SK-N-SH (cell line): Measurements from ENCODE around the gene MAPKAP1. TPM values are rescaled to one million over a fixed set of nuclear protein-coding genes. Genes with fewer than 3 reads are reported as not detected.

ENCODE experiments used
- CTCF ChIA-PET: fragments of 300-600, 350-600 bp; formaldehyde crosslinking; extraction: SDS; loops from one replicate; lab custom pipeline; 2021; lab: Yijun Ruan, JAX
- POLR2A ChIA-PET: fragments of 350-600 bp; sonication (Branson Sonifier 250); formaldehyde crosslinking; extraction: SDS; loops from one replicate; lab custom pipeline; 2020; ENCODE audit warnings: antibody characterized with exemption, inconsistent platforms; lab: Yijun Ruan, JAX
- DNase-seq: peaks from one replicate; pipeline ENCODE4 v3.0.0; 2012
- H2AFZ ChIP-seq: fragments of 200-600 bp; sonication (generic); 2 replicates; pipeline ENCODE4 v1.8.1; 2016; ENCODE audit warnings: antibody characterized with exemption, mild to moderate bottlenecking, low read depth
- H3F3A ChIP-seq: fragments of 200-600 bp; sonication (generic); replicated peaks from 2 replicates; pipeline ENCODE3; 2016; ENCODE audit warnings: antibody characterized with exemption, mild to moderate bottlenecking; ENCODE audit not compliant: insufficient read depth
- H3K27ac ChIP-seq, 2 experiments: fragments of 200-500 bp in 1 of 2; fragments of 200-600 bp in 1 of 2; sonication (Bioruptor generic) in 1 of 2; sonication (generic), shearing (Covaris generic) in 1 of 2; 2 replicates each; pipeline versions ENCODE4 v1.5.1 to v1.6.1; 2014 to 2016; ENCODE audit warnings: low read depth in 2 of 2, inconsistent platforms in 1 of 2, low read length in 1 of 2, mild to moderate bottlenecking in 1 of 2, mixed read lengths in 1 of 2
- H3K27me3 ChIP-seq: fragments of 200-600 bp; sonication (generic), shearing (Covaris generic); 2 replicates; pipeline ENCODE4 v1.6.1; 2016; ENCODE audit warnings: mixed run types; ENCODE audit not compliant: insufficient read depth
- H3K36me3 ChIP-seq, 2 experiments: fragments of 200-500 bp in 1 of 2; fragments of 200-600 bp in 1 of 2; sonication (Bioruptor generic) in 1 of 2; sonication (generic) in 1 of 2; replicated peaks in 1 of 2; 2 replicates each; pipeline versions ENCODE3 to v1.5.1; 2014 to 2016; ENCODE audit warnings: low read length in 1 of 2, mild to moderate bottlenecking in 1 of 2; ENCODE audit not compliant: insufficient read depth in 2 of 2, control insufficient read depth in 1 of 2
- H3K4me1 ChIP-seq, 2 experiments: fragments of 200-500 bp in 1 of 2; fragments of 200-600 bp in 1 of 2; sonication (Bioruptor generic) in 1 of 2; sonication (generic), shearing (Covaris generic) in 1 of 2; 2 replicates each; pipeline versions ENCODE4 v1.5.1 to v1.6.1; 2014 to 2016; ENCODE audit warnings: low read depth in 1 of 2, low read length in 1 of 2, mixed run types in 1 of 2; ENCODE audit not compliant: insufficient read depth in 2 of 2, control insufficient read depth in 1 of 2
- H3K4me2 ChIP-seq: fragments of 200-600 bp; sonication (generic), shearing (Covaris generic); 2 replicates; pipeline ENCODE4 v1.6.1; 2017; ENCODE audit warnings: mixed run types
- H3K4me3 ChIP-seq, 2 experiments: fragments of 200-500 bp in 1 of 2; fragments of 200-600 bp in 1 of 2; sonication (Bioruptor generic) in 1 of 2; sonication (generic), shearing (Covaris generic) in 1 of 2; 2 replicates each; pipeline versions ENCODE4 v1.5.1 to v1.8.1; 2014 to 2016; ENCODE audit warnings: low read depth in 2 of 2, inconsistent platforms in 1 of 2, low read length in 1 of 2, mild to moderate bottlenecking in 1 of 2, mixed read lengths in 1 of 2, moderate library complexity in 1 of 2
- H3K79me2 ChIP-seq: fragments of 200-600 bp; sonication (generic); 2 replicates; pipeline ENCODE4 v1.8.1; 2017; ENCODE audit warnings: mild to moderate bottlenecking; ENCODE audit not compliant: insufficient read depth
- H3K9ac ChIP-seq: fragments of 200-600 bp; sonication (generic); 2 replicates; pipeline ENCODE4 v1.6.1; 2017; ENCODE audit warnings: mixed run types
- H3K9me2 ChIP-seq: fragments of 200-600 bp; sonication (generic); 2 replicates; pipeline ENCODE4 v1.6.1; 2017; ENCODE audit warnings: mixed run types
- H3K9me3 ChIP-seq: fragments of 200-600 bp; sonication (generic); 2 replicates; pipeline ENCODE4 v1.6.1; 2017; ENCODE audit warnings: mixed run types, mild to moderate bottlenecking, moderate library complexity
- H4K20me1 ChIP-seq: fragments of 200-600 bp; sonication (generic); 2 replicates; pipeline ENCODE4 v1.6.1; 2017; ENCODE audit warnings: mild to moderate bottlenecking, mixed run types; ENCODE audit not compliant: insufficient read depth
- CHD2 ChIP-seq: fragments of 150-350 bp; IDR thresholded peaks from 2 replicates; pipeline ENCODE4 v1.6.1; 2018; ENCODE audit warnings: low read length; ENCODE audit not compliant: partially characterized antibody
- ELF1 ChIP-seq: IDR thresholded peaks from 2 replicates; pipeline ENCODE4 v1.4.0; 2012
- EP300 ChIP-seq, 2 experiments: IDR thresholded peaks; 2 replicates each; pipeline versions ENCODE4 v1.4.0 to v1.6.1; 2012; ENCODE audit warnings: borderline replicate concordance in 1 of 2, low read depth in 1 of 2, low read length in 1 of 2
- EZH2phosphoT487 ChIP-seq: fragments of 200-600 bp; sonication (generic); IDR thresholded peaks from 2 replicates; pipeline ENCODE4 v1.6.1; 2017; ENCODE audit warnings: low read depth, mixed run types, mild to moderate bottlenecking, antibody characterized with exemption, moderate library complexity, borderline replicate concordance
- FOSL2 ChIP-seq: IDR thresholded peaks from 2 replicates; pipeline ENCODE4 v1.4.0; 2012; ENCODE audit warnings: low read depth, mild to moderate bottlenecking, moderate library complexity, borderline replicate concordance
- FOXJ3 ChIP-seq: sonication (generic); formaldehyde crosslinking; IDR thresholded peaks from 2 replicates; pipeline ENCODE4 v1.5.1; 2020; ENCODE audit warnings: mild to moderate bottlenecking, missing genetic modification reagents
- FOXM1 ChIP-seq: IDR thresholded peaks from 2 replicates; pipeline ENCODE4 v1.4.0; 2012; ENCODE audit warnings: low read depth, mild to moderate bottlenecking
- GATA2 ChIP-seq: sonication (generic); formaldehyde crosslinking; IDR thresholded peaks from 2 replicates; pipeline ENCODE4 v1.5.0; 2020; ENCODE audit warnings: mild to moderate bottlenecking, missing genetic modification reagents
- JUND ChIP-seq: IDR thresholded peaks from 2 replicates; pipeline ENCODE4 v1.4.0; 2012
- MAX ChIP-seq: IDR thresholded peaks from 2 replicates; pipeline ENCODE4 v1.4.0; 2012; ENCODE audit warnings: low read depth
- MEF2A ChIP-seq: IDR thresholded peaks from 2 replicates; pipeline ENCODE4 v1.4.0; 2012; ENCODE audit warnings: low read depth, borderline replicate concordance
- MXI1 ChIP-seq: IDR thresholded peaks from 2 replicates; pipeline ENCODE4 v1.6.1; 2012; ENCODE audit warnings: mild to moderate bottlenecking, low read depth, low read length, improper control_type of control experiment
- NFIC ChIP-seq: IDR thresholded peaks from 2 replicates; pipeline ENCODE4 v1.4.0; 2012; ENCODE audit warnings: borderline replicate concordance
- NRF1 ChIP-seq: IDR thresholded peaks from 2 replicates; pipeline ENCODE4 v1.6.1; 2012; ENCODE audit warnings: low read depth, mild to moderate bottlenecking, low read length
- POLR2AphosphoS5 ChIP-seq: IDR thresholded peaks from 2 replicates; pipeline ENCODE4 v1.6.1; 2012; ENCODE audit warnings: low read depth, low read length
- RAD21 ChIP-seq: IDR thresholded peaks from 2 replicates; pipeline ENCODE4 v1.6.1; 2012; ENCODE audit warnings: mild to moderate bottlenecking, low read length
- RFX5 ChIP-seq: IDR thresholded peaks from 2 replicates; pipeline ENCODE4 v1.6.1; 2012; ENCODE audit warnings: mild to moderate bottlenecking, improper control_type of control experiment, low read length
- RXRA ChIP-seq: IDR thresholded peaks from 2 replicates; pipeline ENCODE4 v1.4.0; 2012; ENCODE audit warnings: low read depth, mild to moderate bottlenecking, borderline replicate concordance
- SIN3A ChIP-seq: IDR thresholded peaks from 2 replicates; pipeline ENCODE4 v1.6.1; 2012; ENCODE audit warnings: low read depth, mild to moderate bottlenecking, low read length, moderate library complexity, borderline replicate concordance
- SMC3 ChIP-seq: IDR thresholded peaks from 2 replicates; pipeline ENCODE4 v1.6.1; 2012; ENCODE audit warnings: low read depth, low read length, improper control_type of control experiment
- TAF1 ChIP-seq: IDR thresholded peaks from 2 replicates; pipeline ENCODE4 v1.6.1; 2012; ENCODE audit warnings: low read depth, mild to moderate bottlenecking, low read length, moderate library complexity, borderline replicate concordance
- TCF12 ChIP-seq: IDR thresholded peaks from 2 replicates; pipeline ENCODE4 v1.4.0; 2012
- TEAD4 ChIP-seq: IDR thresholded peaks from 2 replicates; pipeline ENCODE4 v1.4.0; 2012; ENCODE audit warnings: mild to moderate bottlenecking, borderline replicate concordance; ENCODE audit not compliant: insufficient read depth
- USF2 ChIP-seq: fragments of 150-350 bp; IDR thresholded peaks from 2 replicates; pipeline ENCODE4 v1.6.1; 2017; ENCODE audit warnings: antibody characterized with exemption, low read length, low read depth, borderline replicate concordance
- YY1 ChIP-seq: IDR thresholded peaks from 2 replicates; pipeline ENCODE4 v1.4.0; 2012; ENCODE audit warnings: low read depth, mild to moderate bottlenecking
- ZBTB33 ChIP-seq: IDR thresholded peaks from 2 replicates; pipeline ENCODE4 v1.4.0; 2012; ENCODE audit warnings: low read depth, borderline replicate concordance
- WGBS: methylation state at CpG from one replicate; pipeline ENCODE4 v1.1.6; 2017; ENCODE audit warnings: low lambda C conversion rate; 5-methylcytosine and 5-hydroxymethylcytosine counted together
- polyA plus RNA-seq, 3 experiments: library from polyadenylated mRNA; depleted of rRNA; stranded (reverse); fragments of >200 nt; gene quantifications; 2 replicates each; pipeline ENCODE4 v1.2.3, GENCODE V29; 2012
- TF ChIP-seq, protein P1 (sequence below): fragments of 150-350 bp; IDR thresholded peaks from 2 replicates; pipeline ENCODE4 v1.6.1; 2016; ENCODE audit warnings: mild to moderate bottlenecking, low read depth, low read length
- TF ChIP-seq, protein P2 (sequence below): IDR thresholded peaks from 2 replicates; pipeline ENCODE4 v1.4.0; 2012; ENCODE audit warnings: low read depth, borderline replicate concordance

Gene MAPKAP1
- polyA plus RNA-seq, 1 of the 3 experiments (the other 2 are of a cell fraction): 117 TPM

- H3K27ac ChIP-seq: peak overlapping the region; percentile 72 to 97
- H3K9me3 ChIP-seq: no peaks in the 10 kb centered on the region
- POLR2A ChIA-PET: interaction anchor here (0.6 to 2.0 kb wide), 6 partner anchors 16 to 730 kb away, joined by 3 to 14 read pairs (median 3); partner anchors contain the start of gene MAPKAP1
- DNase-seq: peak; percentile 96
- peak overlapping the region; percentile 63; the same call in 1 of the 2 replicates for H3K9ac ChIP-seq
- H3F3A ChIP-seq: peaks cover 32% of the 10 kb centered on the region
- H3K9me2 ChIP-seq: no peaks in the 10 kb centered on the region
- H3K36me3 ChIP-seq: peaks cover 15 to 26% of the 10 kb centered on the region in 2 experiments
- H3K4me2 ChIP-seq: peak overlapping the region; percentile 74
- 0 out of 2 replicates have a peak, but pooled peaks cover under 1% of the 10 kb centered on the region for H4K20me1 ChIP-seq
- H3K27me3 ChIP-seq: no peaks in the 10 kb centered on the region
- H3K4me3 ChIP-seq: peak overlapping the region; percentile 53 to 96
- WGBS: 1% methylated on average over 29 of the region's 79 CpGs
- CTCF ChIA-PET: interaction anchor here (0.6 to 2.0 kb wide), 6 partner anchors 15 to 976 kb away, joined by 3 to 8 read pairs (median 4); no protein-coding TSS in a partner anchor
- peaks cover 8 to 9% of the 10 kb centered on the region in 2 experiments; a peak in 3 of 4 replicates for H3K4me1 ChIP-seq
- peak overlapping the region; percentile 12; the same call in 1 of the 2 replicates for H2AFZ ChIP-seq
- peaks cover 39% of the 10 kb centered on the region for H3K79me2 ChIP-seq
- TF ChIP-seq MEF2A (no peak), NFIC (peak; percentile 15; the same call in 1 of the 2 replicates), RXRA (no peak), ZBTB33 (no peak), NRF1 (peak; percentile 46; the same call in 1 of the 2 replicates), TCF12 (peak; percentile 22; the same call in 1 of the 2 replicates), FOXM1 (peak; percentile 75; the same call in 1 of the 2 replicates), SIN3A (no peak), USF2 (no peak), POLR2AphosphoS5 (peak; percentile 58; the same call in 1 of the 2 replicates), SMC3 (no peak; the same call in 1 of the 2 replicates), EZH2phosphoT487 (no peak), MAX (peak; percentile 100), YY1 (no peak), ELF1 (no peak), TAF1 (peak; percentile 85; the same call in 1 of the 2 replicates), RFX5 (0 out of 2 replicates have a peak, but pooled peaks have one; percentile 31), FOXJ3 (peak; percentile 20; the same call in 1 of the 2 replicates), RAD21 (no peak; the same call in 1 of the 2 replicates), GATA2 (CRISPR knock-in tag) (0 out of 2 replicates have a peak, but pooled peaks have one; percentile 25), EP300 (IDR thresholded peaks at IDR 0.05; ENCODE audit: borderline replicate concordance in 1 of 2, low read depth in 1 of 2, low read length in 1 of 2) (no peak), JUND (no peak), FOSL2 (no peak), MXI1 (no peak; the same call in none of the 2 replicates), TEAD4 (no peak), CHD2 (peak; percentile 62)
- TF ChIP-seq, protein P1, sequence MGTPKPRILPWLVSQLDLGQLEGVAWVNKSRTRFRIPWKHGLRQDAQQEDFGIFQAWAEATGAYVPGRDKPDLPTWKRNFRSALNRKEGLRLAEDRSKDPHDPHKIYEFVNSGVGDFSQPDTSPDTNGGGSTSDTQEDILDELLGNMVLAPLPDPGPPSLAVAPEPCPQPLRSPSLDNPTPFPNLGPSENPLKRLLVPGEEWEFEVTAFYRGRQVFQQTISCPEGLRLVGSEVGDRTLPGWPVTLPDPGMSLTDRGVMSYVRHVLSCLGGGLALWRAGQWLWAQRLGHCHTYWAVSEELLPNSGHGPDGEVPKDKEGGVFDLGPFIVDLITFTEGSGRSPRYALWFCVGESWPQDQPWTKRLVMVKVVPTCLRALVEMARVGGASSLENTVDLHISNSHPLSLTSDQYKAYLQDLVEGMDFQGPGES: peak; percentile 22; the same call in 1 of the 2 replicates
- TF ChIP-seq, protein P2, sequence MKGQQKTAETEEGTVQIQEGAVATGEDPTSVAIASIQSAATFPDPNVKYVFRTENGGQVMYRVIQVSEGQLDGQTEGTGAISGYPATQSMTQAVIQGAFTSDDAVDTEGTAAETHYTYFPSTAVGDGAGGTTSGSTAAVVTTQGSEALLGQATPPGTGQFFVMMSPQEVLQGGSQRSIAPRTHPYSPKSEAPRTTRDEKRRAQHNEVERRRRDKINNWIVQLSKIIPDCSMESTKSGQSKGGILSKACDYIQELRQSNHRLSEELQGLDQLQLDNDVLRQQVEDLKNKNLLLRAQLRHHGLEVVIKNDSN: peak; percentile 2; the same call in 1 of the 2 replicates
These were observed 39.2 kb upstream of the MAPKAP1 start for GRCh38 chr9:125746017-125746773.
